H9 (cell line): ENCODE results near the gene CHAC2. TPM values are rescaled to one million over a fixed set of nuclear protein-coding genes. Genes with fewer than 3 reads are reported as not detected.
"Not testable (repeated sequence)": the region's sequence is repeated elsewhere in the genome, so short reads cannot be mapped to it uniquely, and the experiment has no call there.

ENCODE experiments used
- DNase-seq: peaks from one replicate; pipeline ENCODE4 v3.0.0-alpha.2; 2017
- H2AFZ ChIP-seq: one replicate; pipeline ENCODE4 v1.6.1; 2013; ENCODE audit warnings: mild to moderate bottlenecking, low read length, control low read depth, moderate library complexity
- H2AK5ac ChIP-seq: 2 replicates; pipeline ENCODE4 v1.6.1; 2013; ENCODE audit warnings: low read length, control low read depth, mixed read lengths; ENCODE audit not compliant: insufficient read length
- H2BK120ac ChIP-seq: one replicate; pipeline ENCODE4 v1.6.1; 2013; ENCODE audit warnings: low read depth, mild to moderate bottlenecking, low read length, control low read depth, inconsistent platforms; ENCODE audit not compliant: poor library complexity, severe bottlenecking
- H2BK12ac ChIP-seq: 2 replicates; pipeline ENCODE4 v1.6.1; 2013; ENCODE audit warnings: low read length, control low read depth, mixed read lengths, low read depth; ENCODE audit not compliant: insufficient read length
- H2BK15ac ChIP-seq: 2 replicates; pipeline ENCODE4 v1.6.1; 2013; ENCODE audit warnings: low read depth, low read length, control low read depth
- H2BK20ac ChIP-seq: one replicate; pipeline ENCODE4 v1.6.1; 2013; ENCODE audit warnings: low read depth, mild to moderate bottlenecking, low read length, control low read depth, inconsistent platforms; ENCODE audit not compliant: poor library complexity, severe bottlenecking
- H2BK5ac ChIP-seq: 2 replicates; pipeline ENCODE4 v1.6.1; 2013; ENCODE audit warnings: low read length, control low read depth, mixed read lengths; ENCODE audit not compliant: insufficient read length
- H3K14ac ChIP-seq: 2 replicates; pipeline ENCODE4 v1.6.1; 2013; ENCODE audit warnings: low read length, control low read depth; ENCODE audit not compliant: insufficient read depth
- H3K18ac ChIP-seq: 2 replicates; pipeline ENCODE4 v1.6.1; 2013; ENCODE audit warnings: low read depth, mild to moderate bottlenecking, mixed read lengths, low read length, control low read depth; ENCODE audit not compliant: insufficient read length
- H3K23ac ChIP-seq: 2 replicates; pipeline ENCODE4 v1.6.1; 2013; ENCODE audit warnings: low read length, control low read depth, mixed read lengths, low read depth; ENCODE audit not compliant: insufficient read length
- H3K23me2 ChIP-seq: 2 replicates; pipeline ENCODE4 v1.6.1; 2013; ENCODE audit warnings: low read depth, mild to moderate bottlenecking, mixed read lengths, low read length, control low read depth; ENCODE audit not compliant: insufficient read length, poor library complexity, severe bottlenecking
- H3K27ac ChIP-seq: 2 replicates; pipeline ENCODE4 v1.5.1; 2013; ENCODE audit warnings: low read length, control low read depth, mixed read lengths, low read depth; ENCODE audit not compliant: insufficient read length
- H3K27me3 ChIP-seq: 2 replicates; pipeline ENCODE4 v1.6.1; 2013; ENCODE audit warnings: low read length, control low read depth, inconsistent platforms; ENCODE audit not compliant: insufficient read depth
- H3K4ac ChIP-seq: 2 replicates; pipeline ENCODE4 v1.6.1; 2013; ENCODE audit warnings: low read depth, mild to moderate bottlenecking, control low read depth, inconsistent platforms, low read length, moderate library complexity
- H3K4me1 ChIP-seq: 2 replicates; pipeline ENCODE4 v1.6.1; 2013; ENCODE audit warnings: low read length, control low read depth, inconsistent platforms; ENCODE audit not compliant: insufficient read depth
- H3K4me2 ChIP-seq: 2 replicates; pipeline ENCODE4 v1.6.1; 2013; ENCODE audit warnings: low read length, control low read depth, mixed read lengths; ENCODE audit not compliant: insufficient read length, insufficient read depth
- H3K56ac ChIP-seq: 2 replicates; pipeline ENCODE4 v1.6.1; 2013; ENCODE audit warnings: low read depth, mild to moderate bottlenecking, mixed read lengths, low read length, control low read depth; ENCODE audit not compliant: insufficient read length
- H3K79me1 ChIP-seq: 2 replicates; pipeline ENCODE4 v1.6.1; 2013; ENCODE audit warnings: low read depth, mild to moderate bottlenecking, moderate library complexity, low read length, control low read depth, inconsistent platforms; ENCODE audit not compliant: insufficient read depth, poor library complexity, severe bottlenecking
- H3K79me2 ChIP-seq: 2 replicates; pipeline ENCODE4 v1.6.1; 2013; ENCODE audit warnings: low read length, control low read depth, inconsistent platforms; ENCODE audit not compliant: insufficient read depth
- H3K9ac ChIP-seq: 2 replicates; pipeline ENCODE4 v1.6.1; 2013; ENCODE audit warnings: low read length, control low read depth, mixed read lengths; ENCODE audit not compliant: insufficient read length; ENCODE audit errors: extremely low read depth
- H3K9me3 ChIP-seq: one replicate; pipeline ENCODE4 v1.6.1; 2013; ENCODE audit warnings: low read depth, low read length, inconsistent platforms; ENCODE audit not compliant: control insufficient read depth
- H3T11ph ChIP-seq: one replicate; pipeline ENCODE4 v1.6.1; 2013; ENCODE audit warnings: mild to moderate bottlenecking, low read length, control low read depth, inconsistent platforms
- H4K20me1 ChIP-seq: one replicate; pipeline ENCODE4 v1.6.1; 2013; ENCODE audit not compliant: control insufficient read depth, insufficient read length, insufficient read depth
- H4K5ac ChIP-seq: 2 replicates; pipeline ENCODE4 v1.6.1; 2013; ENCODE audit warnings: low read depth, mild to moderate bottlenecking, mixed read lengths, low read length, control low read depth; ENCODE audit not compliant: insufficient read length
- H4K8ac ChIP-seq: replicated peaks from 2 replicates; pipeline ENCODE4 v1.6.1; 2013; ENCODE audit warnings: low read length, control low read depth, mixed read lengths, low read depth; ENCODE audit not compliant: insufficient read length
- H4K91ac ChIP-seq: 2 replicates; pipeline ENCODE4 v1.6.1; 2013; ENCODE audit warnings: low read depth, mild to moderate bottlenecking, moderate library complexity, mixed read lengths, low read length, control low read depth; ENCODE audit not compliant: insufficient read length
- H3K27ac Mint-ChIP-seq, 3 experiments: 2 replicates in 2 of 3; 3 replicates in 1 of 3; pipeline ENCODE4 v1.8.0; 2020 to 2021; ENCODE audit warnings: mixed read lengths in 3 of 3, mild to moderate bottlenecking in 1 of 3, moderate library complexity in 1 of 3
- H3K27me3 Mint-ChIP-seq: 2 replicates; pipeline ENCODE4 v1.8.0; 2021; ENCODE audit warnings: low read depth, mild to moderate bottlenecking, moderate library complexity, mixed read lengths
- H3K36me3 Mint-ChIP-seq, 3 experiments: 2 replicates in 2 of 3; 3 replicates in 1 of 3; pipeline ENCODE4 v1.8.0; 2020 to 2021; ENCODE audit warnings: low read depth in 3 of 3, mixed read lengths in 3 of 3; ENCODE audit not compliant: insufficient read depth in 1 of 3
- H3K4me1 Mint-ChIP-seq, 2 experiments: 2 replicates each; pipeline ENCODE4 v1.8.0; 2020; ENCODE audit warnings: mixed read lengths in 2 of 2
- H3K4me3 Mint-ChIP-seq, 2 experiments: 2 replicates in 1 of 2; 3 replicates in 1 of 2; pipeline ENCODE4 v1.8.0; 2020 to 2021; ENCODE audit warnings: mild to moderate bottlenecking in 2 of 2, mixed read lengths in 2 of 2, moderate library complexity in 1 of 2
- H3K9me3 Mint-ChIP-seq, 2 experiments: 2 replicates in 1 of 2; 3 replicates in 1 of 2; pipeline ENCODE4 v1.8.0; 2020; ENCODE audit warnings: mild to moderate bottlenecking in 2 of 2, mixed read lengths in 2 of 2, moderate library complexity in 1 of 2
- WGBS: extraction: QIAGEN DNeasy Blood & Tissue Kit; methylation state at CpG from one replicate; pipeline ENCODE4 v1.1.7; 2013; ENCODE audit warnings: missing lambda C conversion rate, low lambda C conversion rate, mixed read lengths; ENCODE audit not compliant: insufficient read length; ENCODE audit errors: extremely low coverage; 5-methylcytosine and 5-hydroxymethylcytosine counted together
- total RNA-seq: library from RNA; stranded (reverse); gene quantifications from 2 replicates; pipeline ENCODE4 v1.2.1, GENCODE V29; 2021
- TF ChIP-seq, protein P1 (sequence below): fragments of 200-600 bp; sonication (generic); conservative IDR thresholded peaks from 3 replicates; pipeline ENCODE4 v1.8.0; 2021; ENCODE audit warnings: antibody characterized with exemption, mild to moderate bottlenecking

CHAC2 gene
- total RNA-seq, 1 experiment from 2014 or later, result 11.3 TPM

DNA sequence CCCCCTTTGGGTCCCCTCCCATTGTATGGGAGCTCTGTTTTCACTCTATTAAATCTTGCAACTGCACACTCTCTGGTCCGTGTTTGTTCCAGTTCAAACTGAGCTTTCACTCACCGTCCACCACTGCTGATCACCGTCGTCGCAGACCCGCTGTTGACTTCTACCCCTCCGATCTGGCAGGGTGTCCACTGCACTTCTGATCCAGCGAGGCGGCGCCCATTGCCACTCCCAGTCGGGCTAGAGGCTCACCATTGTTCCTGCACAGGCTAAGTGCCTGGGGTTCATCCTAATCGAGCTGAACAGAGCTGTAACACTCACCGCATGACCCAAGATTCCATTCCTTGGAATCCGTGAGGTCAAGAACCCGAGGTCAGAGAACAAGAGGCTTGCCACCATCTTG, 11.0 kb upstream of the CHAC2 start:
- Histone ChIP-seq H2BK20ac (no peak overlapping the region), H3K56ac (no peak overlapping the region), H3K27me3 (no peaks in the 10 kb centered on the region), H4K20me1 (no peaks in the 10 kb centered on the region), H2BK5ac (no peak overlapping the region), H3K4me1 (no peaks in the 10 kb centered on the region), H2AFZ (no peak overlapping the region), H3K14ac (no peak overlapping the region), H3K4ac (no peak overlapping the region), H2BK12ac (no peak overlapping the region), H3K9ac (no peak overlapping the region), H4K5ac (no peak overlapping the region), H3T11ph (no peak overlapping the region), H2BK120ac (no peak overlapping the region), H3K18ac (no peak overlapping the region), H3K79me1 (no peaks in the 10 kb centered on the region), H3K23ac (no peak overlapping the region), H3K4me2 (no peak overlapping the region), H4K8ac (no peak overlapping the region), H3K9me3 (no peaks in the 10 kb centered on the region), H3K23me2 (no peaks in the 10 kb centered on the region), H3K27ac (no peak overlapping the region), H2AK5ac (no peak overlapping the region), H4K91ac (no peak overlapping the region), H2BK15ac (no peak overlapping the region), H3K79me2 (no peaks in the 10 kb centered on the region)
- peak overlapping the region in 1 of 3 experiments; percentile 39; a peak in 1 of 7 replicates for H3K27ac Mint-ChIP-seq
- H3K27me3 Mint-ChIP-seq, result no peaks in the 10 kb centered on the region
- DNase-seq, result no peak
- H3K9me3 Mint-ChIP-seq, result no peaks in the 10 kb centered on the region
- WGBS, result no CpG with 5 or more reads among the region's 15 CpGs
- peaks cover 19 to 22% (median 19%) of the 10 kb centered on the region in 3 experiments for H3K36me3 Mint-ChIP-seq
- no peak overlapping the region for H3K4me3 Mint-ChIP-seq
- TF ChIP-seq, protein P1, sequence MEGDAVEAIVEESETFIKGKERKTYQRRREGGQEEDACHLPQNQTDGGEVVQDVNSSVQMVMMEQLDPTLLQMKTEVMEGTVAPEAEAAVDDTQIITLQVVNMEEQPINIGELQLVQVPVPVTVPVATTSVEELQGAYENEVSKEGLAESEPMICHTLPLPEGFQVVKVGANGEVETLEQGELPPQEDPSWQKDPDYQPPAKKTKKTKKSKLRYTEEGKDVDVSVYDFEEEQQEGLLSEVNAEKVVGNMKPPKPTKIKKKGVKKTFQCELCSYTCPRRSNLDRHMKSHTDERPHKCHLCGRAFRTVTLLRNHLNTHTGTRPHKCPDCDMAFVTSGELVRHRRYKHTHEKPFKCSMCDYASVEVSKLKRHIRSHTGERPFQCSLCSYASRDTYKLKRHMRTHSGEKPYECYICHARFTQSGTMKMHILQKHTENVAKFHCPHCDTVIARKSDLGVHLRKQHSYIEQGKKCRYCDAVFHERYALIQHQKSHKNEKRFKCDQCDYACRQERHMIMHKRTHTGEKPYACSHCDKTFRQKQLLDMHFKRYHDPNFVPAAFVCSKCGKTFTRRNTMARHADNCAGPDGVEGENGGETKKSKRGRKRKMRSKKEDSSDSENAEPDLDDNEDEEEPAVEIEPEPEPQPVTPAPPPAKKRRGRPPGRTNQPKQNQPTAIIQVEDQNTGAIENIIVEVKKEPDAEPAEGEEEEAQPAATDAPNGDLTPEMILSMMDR, result no peak
- H3K4me1 Mint-ChIP-seq, result peaks cover 5 to 13% of the 10 kb centered on the region in 2 experiments; a peak in 3 of 4 replicates

- H3K4me2 ChIP-seq, H2BK20ac ChIP-seq: not testable (repeated sequence)
- WGBS, result no CpG with 5 or more reads among the region's 14 CpGs
Measured at GRCh38 chr2:53757206-53757605, 10.4 kb upstream of the CHAC2 start.

More at GRCh38 chr2:53757206-53757605, 10.4 kb upstream of the CHAC2 start:
- H2BK120ac ChIP-seq, H4K5ac ChIP-seq, H3K56ac ChIP-seq, H3K27ac ChIP-seq, H4K8ac ChIP-seq, H3K18ac ChIP-seq, H2BK15ac ChIP-seq, H2AFZ ChIP-seq, H2BK12ac ChIP-seq, H3K23ac ChIP-seq, H2BK5ac ChIP-seq, H2AK5ac ChIP-seq, H3K4me3 Mint-ChIP-seq, H3T11ph ChIP-seq, H3K79me1 ChIP-seq, H3K4me1 ChIP-seq, H4K20me1 ChIP-seq, H3K79me2 ChIP-seq, H3K9me3 Mint-ChIP-seq, H3K27me3 Mint-ChIP-seq, H3K9ac ChIP-seq, DNase-seq, H3K4ac ChIP-seq, H3K14ac ChIP-seq, H3K23me2 ChIP-seq, H4K91ac ChIP-seq, H3K27me3 ChIP-seq, H3K9me3 ChIP-seq: not testable (repeated sequence)
- peaks cover 5 to 13% of the 10 kb centered on the region in 2 experiments; a peak in 3 of 4 replicates for H3K4me1 Mint-ChIP-seq
- H3K36me3 Mint-ChIP-seq, result peaks cover 19 to 22% (median 19%) of the 10 kb centered on the region in 3 experiments
- H3K27ac Mint-ChIP-seq, result peak overlapping the region in 1 of 3 experiments; percentile 51; a peak in 2 of 7 replicates
